H1 (cell line): ENCODE data around the gene KRT83. TPM values are rescaled to one million over a fixed set of nuclear protein-coding genes. Genes with fewer than 3 reads are reported as not detected.

ENCODE experiments used
- ATF3 ChIP-seq: IDR thresholded peaks from 2 replicates; pipeline ENCODE4 v1.6.1; 2011; ENCODE audit warnings: low read depth, mild to moderate bottlenecking, low read length; ENCODE audit not compliant: insufficient read depth
- CBX5 ChIP-seq: fragments of 300-800, 300-1000 bp; sonication (generic); IDR thresholded peaks from 2 replicates; pipeline ENCODE4 v1.7.1; 2016; ENCODE audit warnings: antibody characterized with exemption, low read length, low read depth
- CHD1 ChIP-seq: IDR thresholded peaks from 2 replicates; pipeline ENCODE4 v1.6.1; 2012; ENCODE audit warnings: low read depth, low read length, improper control_type of control experiment
- CHD7 ChIP-seq: fragments of 300-600 bp; sonication (generic); IDR thresholded peaks from 2 replicates; pipeline ENCODE4 v1.7.1; 2012; ENCODE audit warnings: low read length, moderate library complexity, mild to moderate bottlenecking, inconsistent platforms; ENCODE audit not compliant: insufficient replicate concordance
- GTF2F1 ChIP-seq: IDR thresholded peaks from 2 replicates; pipeline ENCODE4 v1.6.1; 2012; ENCODE audit warnings: low read depth, low read length, improper control_type of control experiment, borderline replicate concordance
- HDAC6 ChIP-seq: IDR thresholded peaks from one replicate; pipeline ENCODE4 v1.7.1; 2012; ENCODE audit warnings: low read depth, mild to moderate bottlenecking, inconsistent platforms, low read length, moderate library complexity
- POLR2AphosphoS5 ChIP-seq: IDR thresholded peaks from 2 replicates; pipeline ENCODE4 v1.6.1; 2011; ENCODE audit warnings: low read depth, low read length
- SAP30 ChIP-seq: fragments of 300-600 bp; sonication (generic); IDR thresholded peaks from 2 replicates; pipeline ENCODE4 v1.7.1; 2012; ENCODE audit warnings: low read length, moderate library complexity, mild to moderate bottlenecking, inconsistent platforms; ENCODE audit not compliant: insufficient read depth, insufficient replicate concordance
- SUZ12 ChIP-seq: fragments of 200-600 bp; sonication (generic); IDR thresholded peaks from 2 replicates; pipeline ENCODE4 v1.6.1; 2012; ENCODE audit warnings: mild to moderate bottlenecking, inconsistent platforms, low read length, moderate library complexity, mixed read lengths
- TAF1 ChIP-seq: IDR thresholded peaks from 2 replicates; pipeline ENCODE4 v1.6.1; 2011; ENCODE audit warnings: mild to moderate bottlenecking, low read depth, low read length
- TBP ChIP-seq: IDR thresholded peaks from 2 replicates; pipeline ENCODE4 v1.6.1; 2011; ENCODE audit warnings: low read depth, low read length, improper control_type of control experiment
- TEAD4 ChIP-seq: IDR thresholded peaks from 2 replicates; pipeline ENCODE4 v1.6.1; 2012; ENCODE audit warnings: low read depth, low read length, inconsistent platforms, mixed read lengths
- polyA plus RNA-seq, 7 experiments: library from polyadenylated mRNA; depleted of rRNA in 3 of 7; stranded (reverse) in 5 of 7; unstranded in 2 of 7; fragments of >200 nt in 5 of 7; fragments of 200-250 nt in 2 of 7; gene quantifications; 1 replicate in 5 of 7; 2 replicates in 1 of 7; 4 replicates in 1 of 7; pipeline versions ENCODE4 v1.2.1 to v1.2.3, GENCODE V29; 2011 to 2013; ENCODE audit warnings: missing spikeins in 2 of 7, mixed read lengths in 2 of 7
- total RNA-seq: library from RNA; stranded (reverse); fragmentation: NEBNext Ultra II Directional; extraction: Animal tissue kit (Norgen Biotek cat#: 25700); gene quantifications from 2 replicates; pipeline ENCODE4 v1.2.1, GENCODE V29; 2021

The KRT83 gene
- total and polyA plus RNA-seq, 2 of the 8 experiments (the other 6 are each of a cell fraction or from before 2014, with no cell fraction given) = not detected

DNA sequence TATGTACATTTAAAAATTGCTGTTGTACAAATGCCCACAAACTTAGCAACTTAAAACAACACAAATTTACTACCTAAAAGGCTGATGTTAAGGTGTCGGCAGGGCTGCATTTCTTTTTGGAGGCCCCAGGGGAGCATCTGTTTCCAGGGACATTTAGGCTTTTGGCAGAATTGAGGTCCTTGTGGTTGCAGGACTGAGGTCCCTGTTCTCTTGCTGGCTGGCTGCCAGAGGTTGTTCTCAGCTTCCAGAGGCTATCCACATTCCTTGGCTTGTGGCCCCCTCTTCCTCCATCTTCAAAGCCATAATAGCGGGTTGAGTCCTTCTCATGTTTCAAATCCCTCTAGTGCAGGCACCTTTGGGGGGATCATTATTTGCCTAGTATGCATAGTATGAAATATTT lies 22.4 kb upstream of the KRT83 start (continued):
- TF ChIP-seq CHD7 = no peak
- no peak for TF ChIP-seq CBX5
- TF ChIP-seq TBP = no peak
- TF ChIP-seq TAF1 = no peak
- no peak for TF ChIP-seq SAP30
- no peak for TF ChIP-seq POLR2AphosphoS5
- TF ChIP-seq HDAC6 = no peak
- TF ChIP-seq ATF3 = no peak
- TF ChIP-seq TEAD4 = no peak
- no peak for TF ChIP-seq CHD1
- TF ChIP-seq SUZ12 = no peak
- TF ChIP-seq GTF2F1 = no peak
